OCI-LY7 (cell line): ENCODE data around the gene PAX7. TPM values are rescaled to one million over a fixed set of nuclear protein-coding genes. Genes with fewer than 3 reads are reported as not detected.

ENCODE experiments used
- BruUV-seq: library from RNA; stranded (reverse); fragments of 400-500 nt; replicated peaks from 2 replicates; lab custom pipeline; 2021; lab: Mats Ljungman, UMichigan
- CTCF ChIA-PET: fragments of 300-600 bp; sonication (Branson Sonifier 250); formaldehyde crosslinking; loops from one replicate; lab custom pipeline; 2022; ENCODE audit warnings: antibody characterized with exemption; ENCODE audit not compliant: unreplicated experiment; lab: Charles Lee
- POLR2A ChIA-PET: fragments of 300-600 bp; sonication (Branson Sonifier 250); formaldehyde crosslinking; loops from one replicate; lab custom pipeline; 2022; ENCODE audit warnings: antibody characterized with exemption; lab: Charles Lee
- DNase-seq: peaks from one replicate; pipeline ENCODE4 v3.0.0-alpha.2; 2015; ENCODE audit warnings: low spot score
- H2AFZ ChIP-seq: fragments of 200-600 bp; sonication (generic), shearing (Covaris generic); 2 replicates; pipeline ENCODE4 v1.6.1; 2014; ENCODE audit warnings: mild to moderate bottlenecking, antibody characterized with exemption, low read length, moderate library complexity
- H3K27ac ChIP-seq: fragments of 200-600 bp; sonication (generic); 2 replicates; pipeline ENCODE4 v1.5.1; 2014; ENCODE audit warnings: mixed run types, low read depth, mild to moderate bottlenecking, moderate library complexity, low read length, inconsistent platforms; ENCODE audit not compliant: poor library complexity, severe bottlenecking
- H3K36me3 ChIP-seq: fragments of 200-600 bp; sonication (generic); 2 replicates; pipeline ENCODE4 v1.6.1; 2014; ENCODE audit warnings: mild to moderate bottlenecking, antibody characterized with exemption, low read length, moderate library complexity, mixed read lengths; ENCODE audit not compliant: insufficient read depth
- H3K4me1 ChIP-seq: fragments of 200-600 bp; sonication (generic); 2 replicates; pipeline ENCODE4 v1.5.1; 2014; ENCODE audit warnings: mild to moderate bottlenecking, low read length; ENCODE audit not compliant: insufficient read depth, poor library complexity, severe bottlenecking
- H3K4me2 ChIP-seq: fragments of 200-600 bp; sonication (generic); 2 replicates; pipeline ENCODE4 v1.6.1; 2014; ENCODE audit warnings: mild to moderate bottlenecking, low read length
- H3K4me3 ChIP-seq: fragments of 200-600 bp; sonication (generic); 2 replicates; pipeline ENCODE4 v1.5.1; 2014; ENCODE audit warnings: mild to moderate bottlenecking, low read depth, low read length; ENCODE audit not compliant: poor library complexity, severe bottlenecking
- H3K79me2 ChIP-seq: fragments of 200-600 bp; sonication (generic); 2 replicates; pipeline ENCODE4 v1.6.1; 2016; ENCODE audit warnings: low read depth, mild to moderate bottlenecking, low read length, moderate library complexity, mixed read lengths; ENCODE audit not compliant: insufficient read depth
- H3K9me2 ChIP-seq: fragments of 200-600 bp; sonication (generic); 2 replicates; pipeline ENCODE4 v1.6.1; 2016; ENCODE audit warnings: mild to moderate bottlenecking, low read length, mixed read lengths; ENCODE audit not compliant: insufficient read depth
- H3K9me3 ChIP-seq: fragments of 200-600 bp; sonication (generic); 2 replicates; pipeline ENCODE4 v1.6.1; 2014; ENCODE audit warnings: mild to moderate bottlenecking, mixed run types, low read length, mixed read lengths
- H4K20me1 ChIP-seq: fragments of 200-600 bp; sonication (generic); 2 replicates; pipeline ENCODE4 v1.6.1; 2014; ENCODE audit warnings: mild to moderate bottlenecking, antibody characterized with exemption, low read length, moderate library complexity, mixed read lengths; ENCODE audit not compliant: insufficient read depth
- CTCF ChIP-seq: fragments of 200-600 bp; sonication (generic); conservative IDR thresholded peaks from 2 replicates; pipeline ENCODE4 v1.5.1; 2014; ENCODE audit warnings: mild to moderate bottlenecking, antibody characterized with exemption, low read length, moderate library complexity, mixed read lengths
- EZH2phosphoT487 ChIP-seq: fragments of 200-600 bp; sonication (generic); IDR thresholded peaks from 2 replicates; pipeline ENCODE4 v1.6.1; 2018; ENCODE audit warnings: low read depth, borderline replicate concordance, mild to moderate bottlenecking, mixed run types, antibody characterized with exemption, low read length, moderate library complexity, mixed read lengths
- intact Hi-C: fragments of 100-400 bp; cut with micrococcal nuclease; formaldehyde crosslinking; loops from one replicate; pipeline ENCODE4 v1.10.0; 2022; ENCODE audit not compliant: unreplicated experiment
- total RNA-seq, 2 experiments: library from RNA; depleted of rRNA in 1 of 2; stranded (reverse); fragments of >200 nt in 1 of 2; shearing (Covaris generic) in 1 of 2; gene quantifications; 2 replicates each; pipeline ENCODE4 v1.2.3, GENCODE V29; 2014 to 2022

Gene PAX7
- total RNA-seq, 2 experiments from 2014 or later: not detected

- peak; percentile 37 for DNase-seq
- ChIA-PET POLR2A (interaction anchor here (1.6 kb wide), 1 partner anchor 9 kb away, joined by 3 read pairs; no protein-coding TSS in a partner anchor), CTCF (no interaction called here)
- intact Hi-C loops: no loop called here
- H3K27ac ChIP-seq: no peak overlapping the region
- H3K9me3 ChIP-seq: no peaks in the 10 kb centered on the region
- no TSS peak for BruUV-seq
- H2AFZ ChIP-seq: no peak overlapping the region
- H3K36me3 ChIP-seq: no peaks in the 10 kb centered on the region
- TF ChIP-seq EZH2phosphoT487 (no peak), CTCF (peak; percentile 73)
- no peaks in the 10 kb centered on the region for H4K20me1 ChIP-seq
- no peak overlapping the region for H3K4me2 ChIP-seq
- no peak overlapping the region for H3K4me3 ChIP-seq
- H3K4me1 ChIP-seq: peaks cover 4% of the 10 kb centered on the region
- H3K9me2 ChIP-seq: no peaks in the 10 kb centered on the region
- H3K79me2 ChIP-seq: no peaks in the 10 kb centered on the region
Observed at GRCh38 chr1:18673976-18674375, 43.3 kb downstream of the PAX7 start.

- TF ChIP-seq CTCF: no peak
- no peak for TF ChIP-seq EZH2phosphoT487
- CTCF ChIA-PET: no interaction called here
- no peak overlapping the region for H3K4me3 ChIP-seq
- no peaks in the 10 kb centered on the region for H3K36me3 ChIP-seq
- BruUV-seq: no TSS peak
- no peak overlapping the region for H3K4me2 ChIP-seq
- H3K79me2 ChIP-seq: no peaks in the 10 kb centered on the region
- no peak for DNase-seq
- no peak overlapping the region for H2AFZ ChIP-seq
- intact Hi-C loops: no loop called here
- H3K9me3 ChIP-seq: no peaks in the 10 kb centered on the region
- H4K20me1 ChIP-seq: no peaks in the 10 kb centered on the region
- H3K9me2 ChIP-seq: no peaks in the 10 kb centered on the region
- H3K27ac ChIP-seq: no peak overlapping the region
- POLR2A ChIA-PET: interaction anchor here (0.6 kb wide), 1 partner anchor 33 kb away, joined by 3 read pairs; no protein-coding TSS in a partner anchor
- peaks cover 4% of the 10 kb centered on the region for H3K4me1 ChIP-seq
Observed at GRCh38 chr1:18676332-18676781, 45.7 kb downstream of the PAX7 start.

- intact Hi-C loops: loop anchor here (1.0 to 2.0 kb wide), 2 partner anchors 73 to 84 kb away; no protein-coding TSS in a partner anchor
- TF ChIP-seq EZH2phosphoT487: no peak
- TF ChIP-seq CTCF: peak; percentile 87
- ChIA-PET CTCF (no interaction called here), POLR2A (no interaction called here)
- Histone ChIP-seq H3K79me2 (no peaks in the 10 kb centered on the region), H3K36me3 (no peaks in the 10 kb centered on the region), H3K4me2 (no peak overlapping the region), H3K9me2 (no peaks in the 10 kb centered on the region), H3K9me3 (no peaks in the 10 kb centered on the region), H3K4me1 (peaks cover 3% of the 10 kb centered on the region), H3K27ac (no peak overlapping the region), H4K20me1 (no peaks in the 10 kb centered on the region), H3K4me3 (no peak overlapping the region), H2AFZ (no peak overlapping the region)
- peak; percentile 76 for DNase-seq
- no TSS peak for BruUV-seq
Observed at GRCh38 chr1:18681423-18681835, 50.8 kb downstream of the PAX7 start.
